ENCODE measurements around the gene ZYG11A.

DNA sequence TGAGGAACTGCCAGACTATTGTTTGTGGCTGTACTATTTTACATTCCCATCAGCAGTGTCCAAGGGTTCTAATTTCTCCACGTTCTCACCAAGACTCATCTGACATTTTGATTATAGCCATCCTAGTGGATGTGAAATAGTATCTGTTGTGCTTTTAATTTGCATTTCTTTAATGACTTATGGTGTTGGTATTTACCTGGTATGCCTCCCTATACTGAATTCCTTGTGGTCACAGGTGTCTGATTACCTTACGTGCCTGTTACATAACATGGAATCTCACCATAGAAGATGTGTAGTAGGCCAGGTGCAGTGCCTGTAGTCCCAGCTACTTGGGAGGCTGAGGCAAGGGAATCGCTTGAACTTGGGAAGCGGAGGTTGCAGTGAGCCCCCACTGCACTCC, 13.5 kb downstream of the ZYG11A start:
- TF ChIP-seq, protein P1, sequence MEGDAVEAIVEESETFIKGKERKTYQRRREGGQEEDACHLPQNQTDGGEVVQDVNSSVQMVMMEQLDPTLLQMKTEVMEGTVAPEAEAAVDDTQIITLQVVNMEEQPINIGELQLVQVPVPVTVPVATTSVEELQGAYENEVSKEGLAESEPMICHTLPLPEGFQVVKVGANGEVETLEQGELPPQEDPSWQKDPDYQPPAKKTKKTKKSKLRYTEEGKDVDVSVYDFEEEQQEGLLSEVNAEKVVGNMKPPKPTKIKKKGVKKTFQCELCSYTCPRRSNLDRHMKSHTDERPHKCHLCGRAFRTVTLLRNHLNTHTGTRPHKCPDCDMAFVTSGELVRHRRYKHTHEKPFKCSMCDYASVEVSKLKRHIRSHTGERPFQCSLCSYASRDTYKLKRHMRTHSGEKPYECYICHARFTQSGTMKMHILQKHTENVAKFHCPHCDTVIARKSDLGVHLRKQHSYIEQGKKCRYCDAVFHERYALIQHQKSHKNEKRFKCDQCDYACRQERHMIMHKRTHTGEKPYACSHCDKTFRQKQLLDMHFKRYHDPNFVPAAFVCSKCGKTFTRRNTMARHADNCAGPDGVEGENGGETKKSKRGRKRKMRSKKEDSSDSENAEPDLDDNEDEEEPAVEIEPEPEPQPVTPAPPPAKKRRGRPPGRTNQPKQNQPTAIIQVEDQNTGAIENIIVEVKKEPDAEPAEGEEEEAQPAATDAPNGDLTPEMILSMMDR (IDR thresholded peaks at IDR 0.05; ENCODE audit: low read depth, low read length, missing input control): no peak
- TF ChIP-seq EGR1 (IDR thresholded peaks at IDR 0.05; ENCODE audit: low read depth in 2 of 2) (no peak), RAD21 (IDR thresholded peaks at IDR 0.05) (no peak), MAX (IDR thresholded peaks at IDR 0.05) (no peak), REST (IDR thresholded peaks at IDR 0.05) (no peak), ZBTB33 (IDR thresholded peaks at IDR 0.05) (no peak), JUND (IDR thresholded peaks at IDR 0.05) (no peak), RXRA (IDR thresholded peaks at IDR 0.05) (no peak), GABPA (IDR thresholded peaks at IDR 0.05 in 1 of 2, conservative IDR thresholded peaks at IDR 0.05 in 1 of 2) (no peak)

All from liver (tissue), 3 donors.